ENCODE measurements around the gene CD180.

- TF ChIP-seq TAF1 (IDR thresholded peaks at IDR 0.05; ENCODE audit: borderline replicate concordance, insufficient read depth, low read length) (no peak), POLR2AphosphoS5 (IDR thresholded peaks at IDR 0.05; ENCODE audit: low read depth, low read length) (no peak)
Measured at GRCh38 chr5:67216564-67216963, 20.0 kb upstream of the CD180 start.
